Calu3 (cell line): Measurements from ENCODE around the gene VRK1. TPM values are rescaled to one million over a fixed set of nuclear protein-coding genes. Genes with fewer than 3 reads are reported as not detected.

Source experiments
- BruUV-seq: library from RNA; stranded (reverse); fragments of 400-500 nt; replicated peaks from 2 replicates; lab custom pipeline; 2021; lab: Mats Ljungman, UMichigan
- CTCF ChIA-PET: fragments of 300-600 bp; sonication (Branson Sonifier 250); formaldehyde crosslinking; loops from one replicate; lab custom pipeline; 2022; ENCODE audit warnings: antibody characterized with exemption; lab: Charles Lee
- DNase-seq: peaks from one replicate; pipeline ENCODE4 v3.0.0; 2022
- H3K27ac Mint-ChIP-seq: one replicate; pipeline ENCODE4 v1.8.0; 2022; ENCODE audit warnings: mixed read lengths; ENCODE audit not compliant: unreplicated experiment
- H3K27me3 Mint-ChIP-seq: one replicate; pipeline ENCODE4 v1.8.0; 2022; ENCODE audit warnings: mixed read lengths; ENCODE audit not compliant: unreplicated experiment
- H3K36me3 Mint-ChIP-seq: one replicate; pipeline ENCODE4 v1.8.0; 2022; ENCODE audit warnings: mild to moderate bottlenecking, moderate library complexity, mixed read lengths; ENCODE audit not compliant: insufficient read depth, unreplicated experiment
- H3K4me1 Mint-ChIP-seq: one replicate; pipeline ENCODE4 v1.8.0; 2022; ENCODE audit warnings: mild to moderate bottlenecking, low read depth, mixed read lengths; ENCODE audit not compliant: unreplicated experiment
- H3K4me3 Mint-ChIP-seq: one replicate; pipeline ENCODE4 v1.8.0; 2022; ENCODE audit warnings: mild to moderate bottlenecking, low read depth, moderate library complexity, mixed read lengths; ENCODE audit not compliant: unreplicated experiment
- H3K9me3 Mint-ChIP-seq: one replicate; pipeline ENCODE4 v1.8.0; 2022; ENCODE audit warnings: low read depth, mixed read lengths; ENCODE audit not compliant: unreplicated experiment
- CTCF ChIP-seq: fragments of 200-600 bp; IDR thresholded peaks from one replicate; pipeline ENCODE4 v1.8.0; 2022; ENCODE audit warnings: antibody characterized with exemption; ENCODE audit not compliant: unreplicated experiment
- intact Hi-C: fragments of 100-400 bp; cut with micrococcal nuclease; formaldehyde crosslinking; loops from one replicate; pipeline ENCODE4 v1.10.0; 2022; ENCODE audit not compliant: unreplicated experiment
- total RNA-seq: library from RNA; stranded (reverse); gene quantifications from 2 replicates; pipeline ENCODE4 v1.2.3, GENCODE V29; 2022

Gene VRK1
- total RNA-seq, 1 experiment from 2014 or later = 51.3 TPM

- intact Hi-C loops = loop anchor here (5.0 kb wide), 1 partner anchor 47 kb away; no protein-coding TSS in a partner anchor
- no peak for TF ChIP-seq CTCF
- DNase-seq = no peak
- CTCF ChIA-PET = no interaction called here
- no peak overlapping the region for H3K4me3 Mint-ChIP-seq
- no peaks in the 10 kb centered on the region for H3K36me3 Mint-ChIP-seq
- peaks cover 4% of the 10 kb centered on the region for H3K4me1 Mint-ChIP-seq
- H3K27ac Mint-ChIP-seq = no peak overlapping the region
- no peaks in the 10 kb centered on the region for H3K27me3 Mint-ChIP-seq
- BruUV-seq = no TSS peak
- no peaks in the 10 kb centered on the region for H3K9me3 Mint-ChIP-seq
Measured at GRCh38 chr14:96804895-96805294, 7.7 kb downstream of the VRK1 start.

- Mint-ChIP-seq H3K36me3 (no peaks in the 10 kb centered on the region), H3K9me3 (no peaks in the 10 kb centered on the region), H3K27ac (no peak overlapping the region), H3K4me3 (no peak overlapping the region), H3K4me1 (no peaks in the 10 kb centered on the region), H3K27me3 (no peaks in the 10 kb centered on the region)
- no peak for DNase-seq
- BruUV-seq = no TSS peak
- intact Hi-C loops = loop anchor here (5.0 kb wide), 1 partner anchor 46 kb away; no protein-coding TSS in a partner anchor
- CTCF ChIA-PET = interaction anchor here (0.7 kb wide), 1 partner anchor 686 kb away, joined by 3 read pairs; no protein-coding TSS in a partner anchor
- TF ChIP-seq CTCF = no peak
Measured at GRCh38 chr14:96805956-96806355, 8.8 kb downstream of the VRK1 start.

GRCh38 chr14:96806836-96807235, 9.7 kb downstream of the VRK1 start:
- CTCF ChIA-PET = no interaction called here
- Mint-ChIP-seq H3K27ac (no peak overlapping the region), H3K36me3 (no peaks in the 10 kb centered on the region), H3K9me3 (no peaks in the 10 kb centered on the region), H3K4me1 (no peaks in the 10 kb centered on the region), H3K27me3 (no peaks in the 10 kb centered on the region), H3K4me3 (no peak overlapping the region)
- no peak for DNase-seq
- intact Hi-C loops = loop anchor here (5.0 kb wide), 1 partner anchor 45 kb away; no protein-coding TSS in a partner anchor
- no peak for TF ChIP-seq CTCF
- no TSS peak for BruUV-seq

- no peaks in the 10 kb centered on the region for H3K36me3 Mint-ChIP-seq
- H3K27ac Mint-ChIP-seq = no peak overlapping the region
Measured at GRCh38 chr14:96808619-96809406, 11.6 kb downstream of the VRK1 start.

More at GRCh38 chr14:96808619-96809406, 11.6 kb downstream of the VRK1 start:
- no TSS peak for BruUV-seq
- no peaks in the 10 kb centered on the region for H3K4me1 Mint-ChIP-seq
- no peak overlapping the region for H3K4me3 Mint-ChIP-seq
- DNase-seq = no peak
- no peaks in the 10 kb centered on the region for H3K9me3 Mint-ChIP-seq
- CTCF ChIA-PET = interaction anchor here (0.6 kb wide), 1 partner anchor 13 kb away, joined by 3 read pairs; no protein-coding TSS in a partner anchor
- intact Hi-C loops = loop anchor here (5.0 kb wide), 1 partner anchor 43 kb away; no protein-coding TSS in a partner anchor
- no peaks in the 10 kb centered on the region for H3K27me3 Mint-ChIP-seq
- TF ChIP-seq CTCF = no peak
